Sciatic nerve (tissue), 2 donors: ENCODE measurements around the gene ANXA3. TPM values are rescaled to one million over a fixed set of nuclear protein-coding genes. Genes with fewer than 3 reads are reported as not detected.
"Not testable (repeated sequence)": the region's sequence is repeated elsewhere in the genome, so short reads cannot be mapped to it uniquely, and the experiment has no call there.

Experiments
- ATAC-seq: fragments of 200-7000 bp; cut with Tn5 transposase; one replicate; pipeline ENCODE4 v1.9.1; 2020; ENCODE audit warnings: mild to moderate bottlenecking, moderate library complexity
- DNase-seq: peaks from one replicate; pipeline ENCODE4 v3.0.0-alpha.2; 2020; ENCODE audit warnings: low spot score
- intact Hi-C: fragments of 100-400 bp; cut with DNase I; formaldehyde crosslinking; loops from one replicate; pipeline ENCODE4 v1.14.2; 2022
- total RNA-seq: library from RNA; stranded (reverse); fragmentation: NEBNext Ultra II Directional; extraction: Animal tissue kit (Norgen Biotek cat#: 25700); gene quantifications from one replicate; pipeline ENCODE4 v1.2.1, GENCODE V29; 2021
- donor health status: DM: no; HTN: no; CAD: no.
- donor health status: DM: no; HTN: no; CAD: no.

ANXA3 gene
- total RNA-seq, 1 donor from 2014 or later: 109 TPM

DNA sequence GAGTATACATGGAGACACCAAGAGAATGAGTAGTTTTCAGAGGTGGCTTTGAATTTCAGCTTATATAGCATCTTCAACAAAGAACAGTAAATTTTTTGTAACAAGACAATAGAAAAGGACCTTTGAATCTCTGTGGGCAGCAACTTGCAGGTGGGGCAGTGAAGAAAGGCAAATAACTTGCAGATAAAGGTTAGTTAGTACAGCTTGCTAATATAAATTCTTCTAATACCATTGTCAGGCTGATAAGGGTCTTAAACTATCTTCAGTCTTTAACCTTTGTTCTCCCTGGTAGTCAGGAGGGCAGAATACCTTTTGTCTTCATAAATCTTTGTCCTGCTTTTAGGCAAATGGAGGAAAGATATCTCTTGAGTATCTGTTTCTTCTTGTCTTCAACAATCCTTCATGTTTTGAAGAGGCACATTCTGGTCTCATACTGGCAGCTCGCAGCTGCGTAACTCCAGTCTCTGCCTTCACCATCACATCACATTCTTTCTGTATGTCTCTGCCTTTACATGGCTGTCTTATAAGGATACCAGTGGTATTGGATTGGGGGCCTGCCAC, 16.0 kb downstream of the ANXA3 start:
- ATAC-seq (no peak), DNase-seq (no peak)
- intact Hi-C loops: no loop called here

DNA sequence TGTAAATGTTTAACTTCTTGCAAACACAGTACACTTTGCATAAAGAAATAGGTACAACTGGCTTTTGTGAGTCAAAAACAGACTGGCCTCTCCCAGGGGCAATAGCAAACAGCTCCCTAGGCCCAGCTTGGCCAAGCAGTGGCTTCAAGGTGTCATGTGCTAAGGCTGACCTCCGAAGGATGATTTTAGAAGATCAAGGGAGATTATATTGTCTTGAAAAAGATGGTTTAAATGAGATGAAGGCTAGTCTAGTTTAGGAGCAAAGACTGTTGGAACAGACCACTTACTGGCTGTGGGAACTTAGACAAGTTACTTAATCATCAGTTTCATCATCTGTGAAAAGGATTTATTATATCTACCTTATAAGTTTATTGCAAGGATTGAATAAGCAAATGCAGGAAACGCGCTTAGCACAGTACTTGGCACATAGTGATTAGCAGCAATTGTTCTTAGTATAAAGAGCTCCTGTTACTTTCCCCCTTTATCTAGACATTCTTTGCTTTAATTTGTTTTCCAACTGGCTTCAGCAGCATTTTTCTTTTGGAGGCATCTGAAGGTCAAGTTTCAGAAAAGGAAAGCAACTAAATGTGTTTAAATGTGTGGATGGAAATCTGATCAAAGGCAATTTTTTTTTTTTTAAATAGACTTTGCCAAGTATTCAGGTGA, 17.2 kb downstream of the ANXA3 start:
- DNase-seq: no peak
- intact Hi-C loops: no loop called here
- no peak for ATAC-seq

DNA sequence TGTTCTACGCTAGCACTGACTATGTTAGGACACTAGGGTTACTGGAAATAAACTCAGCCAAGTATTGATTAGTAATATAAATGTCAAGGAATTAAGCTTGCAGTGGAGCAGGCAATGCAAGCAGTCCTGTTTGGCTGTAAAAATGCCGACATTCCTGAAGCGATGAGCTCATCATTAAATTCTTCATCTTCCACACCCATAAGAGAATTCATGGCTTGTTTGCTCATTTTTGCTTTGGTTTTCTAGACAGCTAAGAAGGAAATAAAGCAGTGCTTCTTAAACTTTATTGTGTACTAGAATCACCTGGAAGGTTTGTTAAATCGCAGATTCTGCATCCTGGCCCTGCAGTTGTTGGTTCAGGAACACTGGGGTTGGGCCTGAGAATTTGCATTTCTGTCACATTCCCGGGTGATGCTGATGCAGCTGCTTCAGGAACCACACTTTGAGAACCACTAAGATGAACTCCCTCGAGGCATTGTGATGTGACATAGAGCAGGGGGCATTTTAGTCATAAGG, 17.8 kb downstream of the ANXA3 start:
- intact Hi-C loops: no loop called here
- DNase-seq: no peak
- ATAC-seq: peak; percentile 52

DNA sequence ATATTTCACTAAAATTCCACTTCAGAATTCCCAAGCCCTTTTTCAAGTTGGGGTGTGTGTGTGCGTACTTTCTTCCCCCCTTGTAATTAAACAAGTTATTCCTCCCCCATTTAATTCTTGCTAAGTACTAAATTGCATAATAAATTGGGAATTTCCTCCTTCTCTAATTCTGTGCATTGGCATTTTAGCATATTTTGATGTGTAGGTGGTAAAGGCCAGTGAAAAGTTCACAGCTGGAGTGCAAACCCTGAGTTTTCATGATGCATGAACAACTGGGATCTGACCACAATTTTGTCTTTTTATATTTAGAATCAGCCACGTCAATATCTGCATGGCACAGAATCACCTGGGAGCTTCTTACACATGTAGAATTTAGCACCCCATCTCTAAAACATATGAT, 18.5 kb downstream of the ANXA3 start:
- DNase-seq: no peak
- intact Hi-C loops: no loop called here
- no peak for ATAC-seq

DNA sequence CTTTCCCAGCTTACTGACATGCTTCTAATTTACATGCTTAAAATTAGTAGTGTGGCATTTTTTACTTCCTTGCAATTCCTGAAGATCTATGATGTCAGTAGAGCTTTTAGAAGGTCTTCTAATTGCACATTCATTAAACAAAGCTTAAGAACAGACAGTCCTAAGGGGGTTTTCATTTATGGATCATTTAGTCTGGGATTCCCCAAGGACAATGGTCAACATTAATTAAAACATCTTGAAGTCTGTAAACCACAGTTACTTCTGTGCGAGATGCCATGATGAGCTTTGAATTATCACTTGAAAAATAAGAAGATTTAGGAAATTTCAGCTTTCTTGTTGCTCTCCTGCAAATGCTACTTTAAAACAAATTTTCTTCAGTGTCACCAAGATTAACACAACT, 20.2 kb downstream of the ANXA3 start:
- intact Hi-C loops: no loop called here
- DNase-seq (no peak), ATAC-seq (no peak)

DNA sequence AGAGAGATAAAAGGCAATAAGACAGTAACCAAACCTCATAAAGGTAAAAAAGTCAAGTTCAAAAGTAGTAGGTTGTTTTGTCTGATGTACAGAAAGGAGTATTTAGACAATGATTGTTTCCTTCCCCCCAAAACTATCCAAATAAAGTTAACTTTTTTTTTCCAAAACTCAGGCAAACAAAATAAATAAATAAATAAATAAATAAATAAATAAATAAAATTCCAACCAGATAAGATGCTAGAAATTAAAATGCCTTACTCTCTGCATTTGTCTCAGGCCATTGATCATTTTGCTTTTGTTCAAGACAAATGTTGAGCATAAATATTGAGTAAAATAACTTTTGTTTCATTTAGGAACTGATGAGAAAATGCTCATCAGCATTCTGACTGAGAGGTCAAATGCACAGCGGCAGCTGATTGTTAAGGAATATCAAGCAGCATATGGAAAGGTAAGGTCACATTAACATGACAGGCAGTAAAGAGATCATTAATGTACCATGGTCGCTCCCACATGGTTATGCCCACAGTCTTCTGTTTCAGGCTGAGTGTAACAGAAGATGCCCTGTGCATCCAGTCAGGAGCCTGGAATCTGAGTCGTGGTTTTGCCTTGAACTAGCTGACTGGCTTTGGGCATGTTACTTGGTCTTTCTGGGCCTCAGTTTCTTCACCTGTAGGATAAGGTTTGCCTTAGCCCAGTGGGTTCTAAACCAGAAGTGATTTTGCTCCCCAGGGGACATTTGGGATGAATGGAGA, 27.3 kb downstream of the ANXA3 start:
- intact Hi-C loops: no loop called here
- DNase-seq (no peak), ATAC-seq (no peak)

DNA sequence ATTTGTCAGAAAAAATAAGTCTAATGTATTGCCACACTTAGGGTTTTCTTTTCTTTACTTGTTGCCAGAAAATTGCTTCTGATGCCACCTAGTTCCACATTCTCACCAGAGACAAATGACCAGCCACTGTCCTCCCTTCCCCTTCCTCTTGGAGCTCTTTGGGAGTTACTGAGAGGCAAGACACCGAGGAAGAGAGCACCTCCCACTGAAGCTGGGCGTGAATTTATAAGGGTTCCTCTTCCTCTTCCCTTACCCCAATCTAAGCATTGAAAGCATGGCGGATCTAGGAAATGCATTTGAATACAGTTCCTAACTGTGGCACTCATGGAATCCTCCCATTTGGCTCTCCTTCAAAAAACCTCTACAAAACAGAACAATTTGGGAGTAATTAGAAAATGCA, 30.0 kb downstream of the ANXA3 start:
- DNase-seq: no peak
- ATAC-seq: peak; percentile 39
- intact Hi-C loops: no loop called here

DNA sequence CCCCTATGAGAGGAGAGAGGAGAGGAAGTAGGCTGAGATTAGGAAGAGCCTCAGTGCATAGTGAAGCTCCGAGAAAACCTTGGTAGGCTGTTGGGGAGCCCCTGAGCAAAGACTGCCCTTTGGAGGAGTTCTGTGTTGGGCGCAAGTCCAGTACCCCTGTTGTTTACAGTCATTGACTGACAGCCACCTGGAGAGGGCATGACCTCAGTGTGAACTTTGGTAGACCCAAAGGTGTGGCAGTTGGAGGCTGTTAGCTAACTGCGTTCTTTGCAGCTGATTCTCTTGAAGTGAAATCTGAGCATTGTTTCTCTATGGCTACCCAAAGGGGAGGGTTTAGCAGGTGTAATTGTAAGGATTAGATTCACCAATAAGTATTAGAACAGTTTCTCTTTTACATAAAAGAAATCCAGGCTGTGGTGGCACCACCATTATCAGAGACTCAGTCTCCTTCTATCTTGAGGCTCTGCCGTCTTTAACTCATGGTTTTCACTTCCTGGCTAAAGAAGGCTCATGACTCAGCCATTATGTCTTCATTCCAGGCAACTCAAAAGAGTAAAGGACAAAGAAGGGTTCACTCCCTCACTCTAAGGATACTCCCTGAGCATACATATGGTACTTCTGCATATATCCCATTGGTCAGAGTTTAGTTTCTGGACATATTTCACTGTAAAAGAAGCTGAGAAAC, 33.4 kb downstream of the ANXA3 start:
- no peak for ATAC-seq
- no peak for DNase-seq
- intact Hi-C loops: no loop called here

DNA sequence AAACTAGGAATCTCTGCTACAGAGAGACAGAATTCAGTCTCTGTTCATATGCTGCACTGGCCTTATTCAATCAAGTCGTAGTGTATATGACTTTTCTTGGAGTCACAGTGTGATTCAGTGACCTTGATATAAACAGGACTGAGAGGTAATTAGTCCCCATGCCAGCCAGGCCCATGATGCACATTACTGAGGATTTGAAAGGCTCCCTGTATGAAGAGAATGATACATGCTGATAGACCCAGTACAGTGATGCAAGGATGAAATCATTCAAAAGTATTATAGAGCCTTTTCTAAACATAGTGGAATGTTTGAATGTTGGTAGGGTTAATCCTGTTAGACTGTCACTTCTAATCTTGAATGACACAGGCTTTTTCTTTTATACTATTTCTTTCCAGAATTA, 34.1 kb downstream of the ANXA3 start:
- ATAC-seq (no peak), DNase-seq (no peak)

DNA sequence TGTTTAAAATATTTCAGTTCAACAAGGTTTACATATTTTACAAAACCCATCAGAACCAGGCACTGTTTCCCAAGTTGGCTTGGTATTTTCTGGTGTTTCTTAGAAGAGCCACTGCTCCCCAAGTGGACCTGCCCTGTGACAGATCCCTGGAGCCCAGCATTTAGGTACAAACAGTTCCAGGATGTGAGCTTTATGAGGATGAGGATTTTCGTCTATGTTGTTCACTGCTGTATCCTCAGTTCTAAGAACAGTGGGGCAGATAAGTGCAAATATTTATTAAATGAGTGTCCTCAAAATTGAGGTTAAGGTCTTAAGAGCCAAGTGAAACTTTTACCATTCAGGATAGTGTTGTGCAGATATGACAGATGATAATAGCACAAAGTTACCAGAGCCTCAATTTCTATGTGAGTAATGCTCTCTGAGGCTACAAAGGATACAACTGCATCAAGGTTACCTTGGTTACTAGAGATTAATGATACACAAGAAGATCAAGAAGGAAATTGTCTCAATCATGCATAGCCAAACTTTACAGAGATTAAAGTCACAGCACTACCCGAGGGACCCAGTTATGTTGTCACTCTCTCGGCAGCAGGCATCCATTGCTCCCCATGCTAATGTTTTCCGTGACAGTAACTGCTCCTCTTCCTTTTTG, 37.5 kb downstream of the ANXA3 start:
- DNase-seq: no peak
- intact Hi-C loops: no loop called here
- peak; percentile 81 for ATAC-seq

More for the DNA sequence above, 34.1 kb downstream of the ANXA3 start:
- intact Hi-C loops: no loop called here

DNA sequence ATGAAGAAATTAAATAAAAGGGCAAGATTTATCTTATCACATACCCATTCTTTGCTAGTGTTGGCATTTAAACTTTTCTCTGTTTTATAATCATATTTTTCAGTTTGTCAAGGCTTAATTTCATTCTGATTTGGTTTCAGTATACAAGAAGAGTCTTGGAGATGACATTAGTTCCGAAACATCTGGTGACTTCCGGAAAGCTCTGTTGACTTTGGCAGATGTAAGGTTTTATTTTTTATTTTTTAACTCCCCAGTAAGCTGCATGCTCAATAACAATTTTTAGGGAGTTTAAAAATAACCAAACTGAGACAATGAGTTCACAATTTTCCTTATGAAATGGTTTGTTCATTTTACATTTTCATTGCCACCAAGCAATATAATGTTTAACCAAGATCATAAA, 39.8 kb downstream of the ANXA3 start:
- DNase-seq: no peak
- ATAC-seq: peak; percentile 54
- intact Hi-C loops: no loop called here

DNA sequence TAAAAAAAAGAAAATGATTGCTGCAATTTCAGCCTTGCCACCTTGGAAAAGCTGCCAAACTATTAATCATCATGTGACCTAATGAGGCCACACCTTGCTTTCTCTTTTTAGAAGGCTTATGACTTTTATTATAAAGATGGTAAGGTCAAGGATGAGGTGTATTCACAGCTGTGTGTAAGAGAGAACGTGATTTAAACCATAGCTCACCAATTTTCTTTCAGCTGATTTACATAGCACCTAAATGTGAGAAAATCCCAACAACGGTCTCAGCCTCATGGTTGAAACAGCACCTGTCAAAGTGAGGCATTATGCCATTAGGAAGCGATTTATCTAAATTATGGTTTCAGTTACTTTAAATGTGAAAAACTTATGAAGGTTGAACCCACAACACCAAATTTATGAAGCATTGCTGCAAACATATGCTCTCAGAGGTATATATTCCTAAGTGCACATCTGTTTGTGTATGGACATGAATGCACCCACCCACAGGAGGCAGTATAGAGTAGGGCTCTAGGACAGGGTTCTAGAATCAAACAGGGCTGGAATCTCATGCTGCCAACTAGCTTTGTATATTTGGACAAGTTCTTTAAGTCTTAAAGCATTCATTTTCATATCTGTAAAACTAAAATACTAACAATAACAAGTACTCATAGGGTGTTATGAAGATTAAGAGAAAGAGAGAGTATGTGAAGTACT, 40.7 kb downstream of the ANXA3 start:
- ATAC-seq (no peak), DNase-seq (no peak)
- intact Hi-C loops: no loop called here

DNA sequence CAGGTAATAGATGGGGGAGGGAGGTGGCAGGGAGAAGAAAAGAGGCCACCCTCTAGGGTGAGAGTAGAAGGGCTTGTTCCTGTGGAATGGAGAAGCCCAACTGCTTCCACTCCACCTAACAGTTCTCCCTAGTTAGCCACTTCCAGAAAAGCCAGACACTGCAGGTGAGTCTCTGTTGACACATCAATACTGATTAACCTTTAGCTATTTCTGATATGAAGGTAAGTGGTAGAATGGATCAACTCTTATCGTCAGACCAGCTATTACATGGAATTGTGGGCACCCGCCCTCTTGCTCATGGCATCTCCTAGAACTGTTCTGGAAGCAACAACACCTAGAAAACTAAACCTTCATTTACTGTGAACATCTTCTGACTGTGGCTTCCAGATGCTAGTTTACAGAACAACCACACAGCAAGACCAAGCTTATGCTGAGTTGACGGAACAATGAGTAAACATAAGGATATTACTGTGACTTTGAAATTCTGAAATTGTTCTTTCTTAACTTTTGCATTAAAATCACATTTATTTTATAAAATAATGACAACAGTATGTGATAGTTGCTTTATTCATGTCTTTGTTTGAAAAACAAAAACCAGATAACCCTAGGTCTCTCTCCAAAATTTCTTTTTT, 44.7 kb downstream of the ANXA3 start:
- no peak for DNase-seq
- ATAC-seq: no peak
- intact Hi-C loops: no loop called here

DNA sequence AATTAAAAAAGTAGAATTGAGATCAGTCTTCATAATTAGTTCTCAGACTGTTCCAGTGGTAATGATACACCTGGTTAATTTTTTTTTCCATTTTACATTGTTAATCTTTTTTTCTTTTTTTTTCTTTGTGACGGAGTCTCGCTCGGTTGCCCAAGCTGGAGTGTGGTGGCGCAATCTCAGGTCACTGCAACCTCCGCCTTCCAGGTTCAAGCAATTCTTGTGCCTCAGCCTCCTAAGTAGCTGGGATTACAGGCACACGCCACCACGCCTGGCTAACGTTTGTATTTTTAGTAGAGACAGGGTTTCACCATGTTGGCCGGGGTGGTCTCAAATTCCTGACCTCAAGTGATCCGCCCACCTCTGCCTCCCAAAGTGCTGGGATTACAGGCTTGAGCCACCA, 46.9 kb downstream of the ANXA3 start:
- DNase-seq, intact Hi-C loops, ATAC-seq: not testable (repeated sequence)

DNA sequence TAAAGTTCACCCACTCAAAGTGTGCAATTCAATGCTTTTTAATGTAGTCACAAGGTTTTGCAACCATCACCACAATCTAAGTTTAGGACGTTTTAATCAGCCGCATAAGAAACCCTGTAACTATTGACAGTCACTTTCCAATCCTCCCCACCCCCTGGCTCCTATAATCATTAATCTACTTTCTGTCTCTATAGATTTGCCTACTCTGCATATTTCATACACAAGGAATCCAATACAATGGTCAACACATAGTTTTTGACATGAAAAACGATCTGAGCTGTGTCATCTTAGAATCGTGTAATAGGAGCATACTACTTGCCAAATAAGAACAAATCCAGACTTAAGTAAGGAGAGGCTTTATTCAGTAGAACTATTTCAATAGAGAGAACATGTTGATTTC, 47.6 kb downstream of the ANXA3 start:
- ATAC-seq (no peak), DNase-seq (no peak)
- intact Hi-C loops: no loop called here

DNA sequence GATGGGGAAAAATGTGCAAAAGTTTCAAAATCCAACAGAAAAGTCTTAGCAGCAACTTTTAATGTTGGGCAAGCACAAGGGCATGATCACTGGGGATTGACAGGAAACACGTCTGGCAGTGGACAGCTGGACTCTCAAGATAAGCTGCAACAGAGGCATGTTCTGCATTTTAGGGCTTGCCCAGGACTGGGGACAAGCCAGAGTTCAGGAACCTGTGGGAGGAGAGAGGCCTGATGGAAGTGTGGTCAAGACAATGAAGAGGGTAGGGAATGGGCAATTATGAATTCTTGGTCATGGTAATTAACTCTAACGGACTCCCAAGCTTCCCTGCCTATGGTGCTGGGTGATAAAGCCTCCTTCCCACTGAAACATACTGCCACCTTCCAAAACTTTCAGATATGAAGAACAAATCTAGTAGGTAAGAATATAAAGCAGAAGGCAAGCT, 48.4 kb downstream of the ANXA3 start:
- intact Hi-C loops: no loop called here
- DNase-seq: no peak
- ATAC-seq: peak; percentile 28

DNA sequence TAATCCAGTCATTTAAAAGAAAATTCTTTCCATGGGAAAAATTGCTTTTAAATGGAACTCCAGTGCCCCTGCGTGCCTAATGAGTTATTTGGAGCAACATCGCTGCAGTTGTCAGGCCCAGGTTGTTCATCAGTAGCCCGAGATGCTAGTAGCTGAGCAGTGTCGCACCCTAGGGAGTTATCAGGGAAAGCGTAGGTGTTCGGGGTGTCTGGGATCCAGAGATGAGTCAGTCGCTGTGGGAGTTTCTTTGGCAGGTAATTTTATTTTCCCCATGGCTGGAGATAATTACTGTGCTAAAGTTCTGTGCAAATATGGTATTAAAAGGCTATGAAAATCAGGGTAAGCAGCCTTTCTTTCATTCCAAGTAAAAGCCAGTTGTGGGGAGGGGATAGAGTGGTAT, 49.4 kb downstream of the ANXA3 start:
- ATAC-seq (peak; percentile 53), DNase-seq (no peak)
- intact Hi-C loops: no loop called here

DNA sequence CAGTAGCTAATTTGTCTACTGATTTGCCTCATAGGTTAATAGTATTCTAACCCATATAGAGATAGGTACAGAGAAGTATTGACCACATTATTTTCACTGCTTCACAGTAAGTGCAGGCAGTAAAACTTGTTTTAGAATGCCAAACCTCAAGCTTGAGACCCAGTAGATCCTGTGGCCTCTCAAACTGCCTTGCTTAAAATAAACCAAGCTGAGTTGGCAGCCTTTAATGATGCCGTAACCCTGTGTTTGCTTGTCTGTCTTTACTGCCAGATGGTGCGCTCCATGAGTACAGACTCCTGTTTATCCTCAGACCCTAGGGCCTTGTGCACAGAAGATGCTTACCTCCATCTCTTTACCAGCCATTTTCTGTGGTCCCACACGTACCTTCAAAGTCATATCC, 50.8 kb downstream of the ANXA3 start:
- ATAC-seq: no peak
- no peak for DNase-seq
- intact Hi-C loops: no loop called here
